Fibroblast of pulmonary artery (primary cell): ENCODE data around the gene ANAPC10.
"Not testable (repeated sequence)": the region's sequence is repeated elsewhere in the genome, so short reads cannot be mapped to it uniquely, and the experiment has no call there.

Experiments
- DNase-seq: peaks from one replicate; pipeline ENCODE4 v3.0.0-alpha.2; 2010; ENCODE audit warnings: low read depth
- H3K4me3 ChIP-seq: replicated peaks from 2 replicates; pipeline ENCODE4 v1.5.1; 2011; ENCODE audit warnings: low read depth, mild to moderate bottlenecking, control low read depth, low read length, moderate library complexity
- CTCF ChIP-seq: IDR thresholded peaks from 2 replicates; pipeline ENCODE4 v1.5.1; 2011; ENCODE audit warnings: mild to moderate bottlenecking, control low read depth, low read length, inconsistent platforms; ENCODE audit errors: missing control alignments

Gene ANAPC10

DNA sequence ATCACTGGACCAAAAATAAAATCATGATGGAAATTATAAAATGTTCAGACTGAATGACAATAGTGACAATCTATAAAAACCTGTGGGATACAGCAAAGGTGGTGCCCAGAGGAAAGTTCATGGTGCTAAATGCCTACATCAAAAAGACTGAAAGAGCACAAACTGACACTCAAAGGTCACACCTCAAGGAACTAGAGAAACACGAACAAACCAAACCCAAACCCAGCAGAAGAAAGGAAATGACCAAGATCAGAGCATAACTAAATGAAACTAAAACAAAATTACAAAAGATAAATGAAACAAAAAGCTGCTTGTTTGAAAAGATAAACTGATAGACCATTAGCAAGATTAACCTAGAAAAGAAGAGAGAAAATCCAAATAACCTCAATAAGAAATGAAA, 78.7 kb downstream of the ANAPC10 start:
- no peak overlapping the region for H3K4me3 ChIP-seq
- TF ChIP-seq CTCF, result no peak
- DNase-seq, result no peak

DNA sequence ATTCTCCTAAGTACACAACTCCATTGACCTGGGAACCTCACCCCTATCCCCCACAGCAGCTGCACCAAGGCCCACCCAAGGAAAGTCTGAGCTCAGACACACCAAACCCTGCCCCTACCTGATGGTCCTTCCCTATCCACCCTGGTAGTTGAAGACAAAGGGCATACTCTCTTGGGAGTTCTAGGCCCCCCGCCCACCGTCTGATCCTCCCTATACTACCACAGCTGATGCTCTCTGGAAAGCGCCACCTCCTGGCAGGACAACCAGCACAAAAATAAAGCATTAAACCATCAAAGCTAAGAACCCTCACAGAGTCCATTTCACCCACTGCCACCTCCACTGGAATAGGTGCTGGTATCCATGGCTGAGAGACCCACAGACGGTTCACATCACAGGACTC, 83.6 kb downstream of the ANAPC10 start:
- DNase-seq, result no peak
- no peak for TF ChIP-seq CTCF
- no peak overlapping the region for H3K4me3 ChIP-seq

- H3K4me3 ChIP-seq, result no peak overlapping the region
- DNase-seq, result peak; percentile 89
- TF ChIP-seq CTCF, result no peak
Measured at GRCh38 chr4:145012841-145013240, 85.2 kb downstream of the ANAPC10 start.

DNA sequence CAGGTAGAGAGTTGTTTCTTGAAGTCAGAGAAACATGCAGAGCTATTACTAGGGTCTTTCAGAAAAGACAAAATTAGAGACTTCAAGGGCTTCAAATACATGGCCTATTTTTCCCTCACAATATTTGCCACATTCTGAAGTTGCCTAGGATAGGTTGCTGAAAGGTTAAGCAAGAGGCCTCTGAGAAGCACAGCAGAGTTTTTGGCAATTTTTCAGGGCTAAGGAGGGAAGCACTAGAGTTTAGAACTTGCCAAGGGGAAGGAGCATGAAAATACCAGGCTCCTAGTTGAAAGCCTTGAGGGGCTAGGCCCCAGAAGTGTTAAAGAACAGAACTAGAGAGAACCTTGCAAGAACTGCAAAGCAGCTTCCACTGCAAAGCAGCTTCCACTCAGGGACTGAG, 86.4 kb downstream of the ANAPC10 start:
- peak; percentile 65 for DNase-seq
- TF ChIP-seq CTCF, result no peak
- H3K4me3 ChIP-seq, result no peak overlapping the region

DNA sequence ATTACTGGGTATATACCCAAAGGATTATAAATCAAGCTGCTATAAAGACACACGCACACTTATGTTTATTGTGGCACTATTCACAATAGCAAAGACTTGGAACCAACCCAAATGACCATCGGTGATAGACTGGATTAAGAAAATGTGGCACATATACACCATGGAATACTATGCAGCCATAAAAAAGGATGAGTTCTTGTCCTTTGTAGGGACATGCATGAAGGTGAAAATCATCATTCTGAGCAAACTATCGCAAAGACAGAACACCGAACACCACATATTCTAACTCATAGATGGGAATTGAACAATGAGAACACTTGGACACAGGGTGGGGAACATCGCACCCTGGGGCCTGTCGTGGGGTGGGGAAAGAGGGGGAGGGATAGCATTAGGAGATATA, 87.7 kb downstream of the ANAPC10 start:
- not testable (repeated sequence) for H3K4me3 ChIP-seq, DNase-seq

DNA sequence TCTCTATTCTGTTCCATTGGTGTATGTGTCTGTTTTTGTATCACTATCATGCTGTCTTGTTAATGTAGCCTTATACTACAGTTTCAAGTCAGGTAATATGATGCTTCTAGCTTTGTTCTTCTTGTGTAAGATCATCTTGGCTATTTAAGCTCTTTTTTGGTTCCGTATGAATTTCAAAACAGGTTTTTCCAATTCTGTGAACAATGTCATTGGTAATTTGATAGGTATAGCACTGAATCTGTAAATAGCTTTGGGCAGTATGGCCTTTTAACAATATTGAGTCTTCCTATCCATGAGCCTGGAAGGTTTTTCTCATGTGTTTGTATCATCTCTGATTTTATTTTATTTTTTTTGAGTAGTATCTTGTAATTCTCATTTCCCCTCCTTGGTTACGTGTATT, 94.3 kb downstream of the ANAPC10 start:
- no peak for DNase-seq
- no peak for TF ChIP-seq CTCF
- H3K4me3 ChIP-seq, result no peak overlapping the region

- TF ChIP-seq CTCF, result no peak
- no peak overlapping the region for H3K4me3 ChIP-seq
- no peak for DNase-seq
Measured at GRCh38 chr4:145001635-145002034, 96.4 kb downstream of the ANAPC10 start.

DNA sequence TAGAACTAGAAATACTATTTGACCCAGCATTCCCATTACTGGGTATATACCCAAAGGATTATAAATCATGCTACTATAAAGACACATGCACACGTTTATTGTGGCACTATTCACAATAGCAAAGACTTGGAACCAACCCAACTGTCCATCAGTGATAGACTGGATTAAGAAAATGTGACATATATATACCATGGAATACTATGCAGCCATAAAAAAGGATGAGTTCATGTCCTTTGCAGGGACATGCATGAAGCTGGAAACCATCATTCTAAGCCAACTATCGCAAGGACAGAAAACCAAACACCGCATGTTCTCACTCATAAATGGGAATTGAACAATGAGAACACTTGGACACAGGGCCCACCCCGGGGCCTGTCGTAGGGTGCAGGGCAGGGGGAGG, 97.3 kb downstream of the ANAPC10 start:
- not testable (repeated sequence) for DNase-seq, H3K4me3 ChIP-seq
